Activated T-helper 17 cell treated with anti-CD3 and anti-CD28 coated beads, Interleukin-2, amount 50 U/mL, for 72 hours (primary cell): ENCODE data around the gene NUDT9. TPM values are rescaled to one million over a fixed set of nuclear protein-coding genes. Genes with fewer than 3 reads are reported as not detected.
"Not testable (repeated sequence)": the region's sequence is repeated elsewhere in the genome, so short reads cannot be mapped to it uniquely, and the experiment has no call there.

ENCODE experiments used
- ATAC-seq: fragments of 150-1000 bp; cut with Tn5 transposase; replicated peaks from 2 replicates; pipeline ENCODE4 v1.10.0; 2021; ENCODE audit warnings: mild to moderate bottlenecking, moderate library complexity
- H3K27ac Mint-ChIP-seq: one replicate; pipeline ENCODE4 v1.8.0; 2022; ENCODE audit warnings: mixed read lengths
- H3K27me3 Mint-ChIP-seq: one replicate; pipeline ENCODE4 v1.8.0; 2022; ENCODE audit warnings: mixed read lengths
- H3K36me3 Mint-ChIP-seq: one replicate; pipeline ENCODE4 v1.8.0; 2022; ENCODE audit warnings: low read depth, mild to moderate bottlenecking, mixed read lengths
- H3K4me1 Mint-ChIP-seq: one replicate; pipeline ENCODE4 v1.8.0; 2022; ENCODE audit warnings: mixed read lengths
- H3K4me3 Mint-ChIP-seq: one replicate; pipeline ENCODE4 v1.8.0; 2022; ENCODE audit warnings: mild to moderate bottlenecking, mixed read lengths
- H3K9me3 Mint-ChIP-seq: one replicate; pipeline ENCODE4 v1.8.0; 2022; ENCODE audit warnings: mixed read lengths
- total RNA-seq, 2 donors: library from RNA; stranded (reverse); gene quantifications; one replicate each; pipeline ENCODE4 v1.2.3, GENCODE V29; 2022

The NUDT9 gene
- total RNA-seq, 2 donors from 2014 or later = 4.4 to 9.8 TPM

- no peaks in the 10 kb centered on the region for H3K9me3 Mint-ChIP-seq
- no peaks in the 10 kb centered on the region for H3K4me1 Mint-ChIP-seq
- H3K27me3 Mint-ChIP-seq = no peaks in the 10 kb centered on the region
- H3K27ac Mint-ChIP-seq = no peak overlapping the region
- no peak overlapping the region for H3K4me3 Mint-ChIP-seq
- ATAC-seq = no peak
- H3K36me3 Mint-ChIP-seq = peaks cover 16% of the 10 kb centered on the region
Observed at GRCh38 chr4:87462102-87462501, 39.7 kb downstream of the NUDT9 start.

- no peak for ATAC-seq
- no peaks in the 10 kb centered on the region for H3K36me3 Mint-ChIP-seq
- H3K27me3 Mint-ChIP-seq = no peaks in the 10 kb centered on the region
- H3K27ac Mint-ChIP-seq = no peak overlapping the region
- no peaks in the 10 kb centered on the region for H3K9me3 Mint-ChIP-seq
- peaks cover 4% of the 10 kb centered on the region for H3K4me1 Mint-ChIP-seq
- H3K4me3 Mint-ChIP-seq = no peak overlapping the region
Observed at GRCh38 chr4:87465739-87466366, 43.5 kb downstream of the NUDT9 start.

GRCh38 chr4:87469390-87469789 is 47.0 kb downstream of the NUDT9 start:
- Mint-ChIP-seq H3K36me3 (no peaks in the 10 kb centered on the region), H3K4me1 (peaks cover 4% of the 10 kb centered on the region), H3K27me3 (no peaks in the 10 kb centered on the region), H3K27ac (peak overlapping the region; percentile 36), H3K9me3 (no peaks in the 10 kb centered on the region), H3K4me3 (no peak overlapping the region)
- ATAC-seq = peak; percentile 77

- H3K27ac Mint-ChIP-seq = no peak overlapping the region
- no peaks in the 10 kb centered on the region for H3K36me3 Mint-ChIP-seq
- H3K4me3 Mint-ChIP-seq = no peak overlapping the region
- no peaks in the 10 kb centered on the region for H3K9me3 Mint-ChIP-seq
- no peaks in the 10 kb centered on the region for H3K4me1 Mint-ChIP-seq
- no peaks in the 10 kb centered on the region for H3K27me3 Mint-ChIP-seq
- ATAC-seq = no peak
Observed at GRCh38 chr4:87476934-87477333, 54.6 kb downstream of the NUDT9 start.

- no peaks in the 10 kb centered on the region for H3K36me3 Mint-ChIP-seq
- no peaks in the 10 kb centered on the region for H3K27me3 Mint-ChIP-seq
- no peak overlapping the region for H3K4me3 Mint-ChIP-seq
- ATAC-seq = no peak
- no peak overlapping the region for H3K27ac Mint-ChIP-seq
- H3K4me1 Mint-ChIP-seq = no peaks in the 10 kb centered on the region
- no peaks in the 10 kb centered on the region for H3K9me3 Mint-ChIP-seq
Observed at GRCh38 chr4:87478732-87479250, 56.4 kb downstream of the NUDT9 start.

- no peak overlapping the region for H3K4me3 Mint-ChIP-seq
- no peaks in the 10 kb centered on the region for H3K27me3 Mint-ChIP-seq
- H3K9me3 Mint-ChIP-seq = no peaks in the 10 kb centered on the region
- ATAC-seq = no peak
- H3K27ac Mint-ChIP-seq = no peak overlapping the region
- H3K36me3 Mint-ChIP-seq = no peaks in the 10 kb centered on the region
- H3K4me1 Mint-ChIP-seq = no peaks in the 10 kb centered on the region
Observed at GRCh38 chr4:87481377-87481776, 59.0 kb downstream of the NUDT9 start.

- ATAC-seq, H3K9me3 Mint-ChIP-seq, H3K4me1 Mint-ChIP-seq, H3K4me3 Mint-ChIP-seq, H3K27ac Mint-ChIP-seq, H3K27me3 Mint-ChIP-seq, H3K36me3 Mint-ChIP-seq: not testable (repeated sequence)
Observed at GRCh38 chr4:87483247-87483646, 60.9 kb downstream of the NUDT9 start.

- ATAC-seq = not testable (repeated sequence)
Observed at GRCh38 chr4:87488666-87489065, 66.3 kb downstream of the NUDT9 start.

GRCh38 chr4:87489678-87490077 is 67.3 kb downstream of the NUDT9 start:
- Mint-ChIP-seq H3K27me3 (peaks cover 5% of the 10 kb centered on the region), H3K9me3 (peaks cover 11% of the 10 kb centered on the region), H3K27ac (no peak overlapping the region), H3K4me1 (no peaks in the 10 kb centered on the region), H3K4me3 (no peak overlapping the region), H3K36me3 (no peaks in the 10 kb centered on the region)
- ATAC-seq = no peak

More at GRCh38 chr4:87488666-87489065, 66.3 kb downstream of the NUDT9 start:
- H3K36me3 Mint-ChIP-seq, H3K27ac Mint-ChIP-seq, H3K4me1 Mint-ChIP-seq, H3K27me3 Mint-ChIP-seq, H3K4me3 Mint-ChIP-seq, H3K9me3 Mint-ChIP-seq: not testable (repeated sequence)

GRCh38 chr4:87490664-87491369 is 68.4 kb downstream of the NUDT9 start:
- peaks cover 5% of the 10 kb centered on the region for H3K27me3 Mint-ChIP-seq

GRCh38 chr4:87491436-87491835 is 69.1 kb downstream of the NUDT9 start:
- ATAC-seq = no peak
- Mint-ChIP-seq H3K9me3 (peaks cover 11% of the 10 kb centered on the region), H3K27me3 (peaks cover 5% of the 10 kb centered on the region), H3K4me3 (no peak overlapping the region), H3K4me1 (no peaks in the 10 kb centered on the region), H3K27ac (no peak overlapping the region), H3K36me3 (no peaks in the 10 kb centered on the region)

More at GRCh38 chr4:87490664-87491369, 68.4 kb downstream of the NUDT9 start:
- ATAC-seq = no peak
- Mint-ChIP-seq H3K9me3 (peaks cover 11% of the 10 kb centered on the region), H3K36me3 (no peaks in the 10 kb centered on the region), H3K4me1 (no peaks in the 10 kb centered on the region), H3K4me3 (no peak overlapping the region), H3K27ac (no peak overlapping the region)

GRCh38 chr4:87491851-87492250 is 69.5 kb downstream of the NUDT9 start:
- peaks cover 11% of the 10 kb centered on the region for H3K9me3 Mint-ChIP-seq
- not testable (repeated sequence) for H3K4me1 Mint-ChIP-seq, H3K27ac Mint-ChIP-seq, H3K4me3 Mint-ChIP-seq, H3K27me3 Mint-ChIP-seq, H3K36me3 Mint-ChIP-seq, ATAC-seq

GRCh38 chr4:87493115-87493514 is 70.7 kb downstream of the NUDT9 start:
- H3K9me3 Mint-ChIP-seq = peaks cover 11% of the 10 kb centered on the region
- H3K27me3 Mint-ChIP-seq = peaks cover under 1% of the 10 kb centered on the region
- no peak overlapping the region for H3K4me3 Mint-ChIP-seq
- no peaks in the 10 kb centered on the region for H3K4me1 Mint-ChIP-seq
- H3K36me3 Mint-ChIP-seq = no peaks in the 10 kb centered on the region
- no peak overlapping the region for H3K27ac Mint-ChIP-seq
- no peak for ATAC-seq

GRCh38 chr4:87497159-87497558 is 74.8 kb downstream of the NUDT9 start:
- no peak overlapping the region for H3K4me3 Mint-ChIP-seq
- no peak overlapping the region for H3K27ac Mint-ChIP-seq
- no peak for ATAC-seq
- H3K27me3 Mint-ChIP-seq = no peaks in the 10 kb centered on the region
- H3K9me3 Mint-ChIP-seq = peaks cover 11% of the 10 kb centered on the region
- H3K4me1 Mint-ChIP-seq = peaks cover 9% of the 10 kb centered on the region
- H3K36me3 Mint-ChIP-seq = no peaks in the 10 kb centered on the region

- Mint-ChIP-seq H3K4me1 (peaks cover 9% of the 10 kb centered on the region), H3K27me3 (no peaks in the 10 kb centered on the region), H3K9me3 (peaks cover 11% of the 10 kb centered on the region), H3K4me3 (no peak overlapping the region), H3K27ac (no peak overlapping the region), H3K36me3 (no peaks in the 10 kb centered on the region)
- ATAC-seq = no peak
Observed at GRCh38 chr4:87497578-87497977, 75.2 kb downstream of the NUDT9 start.
